Lower lobe of right lung (tissue), 2 donors: ENCODE data around the gene NID1. TPM values are rescaled to one million over a fixed set of nuclear protein-coding genes. Genes with fewer than 3 reads are reported as not detected.

Source experiments
- ATAC-seq, 2 donors: fragments of 200-7000 bp; cut with Tn5 transposase; one replicate each; pipeline ENCODE4 v1.9.1; 2020 to 2022; ENCODE audit warnings: mild to moderate bottlenecking in 2 of 2, moderate library complexity in 2 of 2
- DNase-seq: peaks from one replicate; pipeline ENCODE4 v3.0.0-alpha.2; 2020
- H3K27ac ChIP-seq: fragments of 200-600 bp; one replicate; pipeline ENCODE4 v1.8.0; 2022
- H3K27me3 ChIP-seq: fragments of 200-600 bp; one replicate; pipeline ENCODE4 v1.8.0; 2022; ENCODE audit warnings: low read depth
- H3K36me3 ChIP-seq: fragments of 200-600 bp; one replicate; pipeline ENCODE4 v1.8.0; 2022; ENCODE audit warnings: mild to moderate bottlenecking
- H3K4me1 ChIP-seq: fragments of 200-600 bp; one replicate; pipeline ENCODE4 v1.8.0; 2022
- H3K4me3 ChIP-seq: fragments of 200-600 bp; one replicate; pipeline ENCODE4 v1.8.0; 2022; ENCODE audit warnings: mild to moderate bottlenecking
- H3K9me3 ChIP-seq: fragments of 200-600 bp; one replicate; pipeline ENCODE4 v1.8.0; 2022
- CTCF ChIP-seq: fragments of 200-600 bp; IDR thresholded peaks from one replicate; pipeline ENCODE4 v1.8.0; 2022; ENCODE audit warnings: antibody characterized with exemption, mild to moderate bottlenecking
- intact Hi-C: fragments of 100-400 bp; cut with DNase I; formaldehyde crosslinking; loops from one replicate; pipeline ENCODE4 v1.11.0; 2022
- total RNA-seq: library from RNA; stranded (reverse); fragmentation: NEBNext Ultra II Directional; extraction: Animal tissue kit (Norgen Biotek cat#: 25700); gene quantifications from one replicate; pipeline ENCODE4 v1.2.1, GENCODE V29; 2021
- donor health status: DM: no; HTN: yes; CAD: no; lungs with severe emphysema.

NID1 gene
- total RNA-seq, 1 donor from 2014 or later = 46.6 TPM

- no peak overlapping the region for H3K4me3 ChIP-seq
- ATAC-seq (peak; percentile 67 to 87), DNase-seq (no peak)
- H3K4me1 ChIP-seq = peaks cover 19% of the 10 kb centered on the region
- no peaks in the 10 kb centered on the region for H3K27me3 ChIP-seq
- peak overlapping the region; percentile 64 for H3K27ac ChIP-seq
- H3K9me3 ChIP-seq = no peaks in the 10 kb centered on the region
- intact Hi-C loops = no loop called here
- no peak for TF ChIP-seq CTCF
- peaks cover 11% of the 10 kb centered on the region for H3K36me3 ChIP-seq
Measured at GRCh38 chr1:236018885-236019453, 45.9 kb downstream of the NID1 start.

GRCh38 chr1:236016782-236017400, 48.0 kb downstream of the NID1 start:
- Histone ChIP-seq H3K27me3 (no peaks in the 10 kb centered on the region), H3K4me1 (peaks cover 19% of the 10 kb centered on the region), H3K4me3 (no peak overlapping the region), H3K27ac (peak overlapping the region; percentile 3), H3K36me3 (peaks cover 13% of the 10 kb centered on the region), H3K9me3 (no peaks in the 10 kb centered on the region)
- ATAC-seq = no peak
- intact Hi-C loops = no loop called here
- DNase-seq = no peak
- no peak for TF ChIP-seq CTCF

- Histone ChIP-seq H3K36me3 (peaks cover 15% of the 10 kb centered on the region), H3K4me1 (peaks cover 19% of the 10 kb centered on the region), H3K4me3 (no peak overlapping the region), H3K9me3 (no peaks in the 10 kb centered on the region), H3K27ac (peak overlapping the region; percentile 49), H3K27me3 (no peaks in the 10 kb centered on the region)
- DNase-seq (no peak), ATAC-seq (peak; percentile 42 to 45)
- TF ChIP-seq CTCF = no peak
- intact Hi-C loops = no loop called here
Measured at GRCh38 chr1:236016083-236016482, 48.8 kb downstream of the NID1 start.

- intact Hi-C loops = no loop called here
- no peak for ATAC-seq
- no peak for TF ChIP-seq CTCF
Measured at GRCh38 chr1:236015539-236015938, 49.4 kb downstream of the NID1 start.

GRCh38 chr1:236013330-236013729, 51.6 kb downstream of the NID1 start:
- H3K4me1 ChIP-seq = peaks cover 12% of the 10 kb centered on the region
- intact Hi-C loops = no loop called here
- no peak overlapping the region for H3K4me3 ChIP-seq
- H3K9me3 ChIP-seq = no peaks in the 10 kb centered on the region
- no peak for TF ChIP-seq CTCF
- no peak overlapping the region for H3K27ac ChIP-seq
- H3K36me3 ChIP-seq = peaks cover 15% of the 10 kb centered on the region
- DNase-seq (no peak), ATAC-seq (no peak)
- no peaks in the 10 kb centered on the region for H3K27me3 ChIP-seq

More at GRCh38 chr1:236015539-236015938, 49.4 kb downstream of the NID1 start:
- peaks cover 15% of the 10 kb centered on the region for H3K36me3 ChIP-seq
- no peak overlapping the region for H3K4me3 ChIP-seq
- H3K4me1 ChIP-seq = peaks cover 15% of the 10 kb centered on the region
- peak overlapping the region; percentile 49 for H3K27ac ChIP-seq
- no peaks in the 10 kb centered on the region for H3K27me3 ChIP-seq
- H3K9me3 ChIP-seq = no peaks in the 10 kb centered on the region
- no peak for DNase-seq
